ENCODE results near the gene DLGAP1. TPM values are rescaled to one million over a fixed set of nuclear protein-coding genes. Genes with fewer than 3 reads are reported as not detected.

DLGAP1 gene
- total RNA-seq, 1 experiment from 2014 or later, result 23.0 TPM

GRCh38 chr18:4119127-4119648 lies 335.9 kb downstream of the DLGAP1 start (continued):
- no peak for TF ChIP-seq ARID4B (CRISPR knock-in tag; IDR thresholded peaks at IDR 0.05; ENCODE audit: borderline replicate concordance)
- peak; percentile 68; the same call in 1 of the 2 replicates for TF ChIP-seq ETV6 (CRISPR knock-in tag; IDR thresholded peaks at IDR 0.05)
- no peak for TF ChIP-seq MAX (CRISPR knock-in tag; IDR thresholded peaks at IDR 0.05)
- no peak for TF ChIP-seq ZBTB43 (CRISPR knock-in tag; IDR thresholded peaks at IDR 0.05)
- TF ChIP-seq ATF1 (CRISPR knock-in tag; IDR thresholded peaks at IDR 0.05), result no peak
- no peak for TF ChIP-seq ELF4 (CRISPR knock-in tag; IDR thresholded peaks at IDR 0.05; ENCODE audit: low read depth)
- TF ChIP-seq FOXK1 (CRISPR knock-in tag; IDR thresholded peaks at IDR 0.05), result peak; percentile 67; the same call in 1 of the 2 replicates
- no peak for TF ChIP-seq RORB (CRISPR knock-in tag; IDR thresholded peaks at IDR 0.05)
- no peak for TF ChIP-seq ZNF512 (CRISPR knock-in tag; IDR thresholded peaks at IDR 0.05; ENCODE audit: borderline replicate concordance)
- TF ChIP-seq PREB (CRISPR knock-in tag; IDR thresholded peaks at IDR 0.05; ENCODE audit: borderline replicate concordance), result no peak
- TF ChIP-seq TEAD1 (CRISPR knock-in tag; IDR thresholded peaks at IDR 0.05), result peak; percentile 87; the same call in 1 of the 2 replicates
- TF ChIP-seq FOXP1 (CRISPR knock-in tag; IDR thresholded peaks at IDR 0.05; ENCODE audit: borderline replicate concordance), result no peak
- TF ChIP-seq, protein P1, sequence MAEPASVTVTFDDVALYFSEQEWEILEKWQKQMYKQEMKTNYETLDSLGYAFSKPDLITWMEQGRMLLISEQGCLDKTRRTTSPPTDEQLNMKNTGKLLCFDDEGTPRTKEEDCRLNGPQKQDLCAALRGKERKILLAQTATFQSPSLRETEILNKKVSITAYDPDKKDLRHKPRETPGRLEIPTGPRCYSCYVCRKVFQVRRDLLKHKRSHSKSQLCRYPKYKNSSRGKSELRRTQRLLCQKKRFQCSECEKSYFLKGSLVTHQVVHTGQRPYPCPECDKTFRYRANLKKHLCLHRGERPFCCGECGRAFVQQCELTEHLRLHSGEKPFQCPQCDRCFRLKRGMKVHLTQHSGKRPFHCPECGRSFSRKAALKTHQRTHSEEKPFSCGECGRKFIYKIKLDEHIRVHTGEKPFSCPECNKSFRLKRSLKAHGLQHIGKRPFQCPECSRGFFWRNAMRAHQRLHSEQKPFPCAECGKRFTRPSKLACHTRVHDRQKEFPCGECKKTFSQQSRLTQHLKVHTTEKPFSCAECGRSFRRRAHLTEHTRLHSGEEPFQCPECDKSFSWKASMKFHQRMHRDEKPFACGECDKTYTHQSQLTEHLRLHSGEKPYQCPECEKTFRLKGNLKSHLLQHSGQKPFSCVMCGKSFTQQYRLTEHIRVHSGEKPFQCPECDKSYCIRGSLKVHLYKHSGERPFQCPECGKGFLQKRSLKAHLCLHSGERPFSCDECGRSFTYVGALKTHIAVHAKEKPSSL (CRISPR knock-in tag; conservative IDR thresholded peaks at IDR 0.05), result 0 out of 2 replicates have a peak, but pooled peaks have one; percentile 14
- peak; percentile 60; the same call in 1 of the 2 replicates for TF ChIP-seq SP1 (CRISPR knock-in tag; conservative IDR thresholded peaks at IDR 0.05)
- TF ChIP-seq NFE2L1 (CRISPR knock-in tag; IDR thresholded peaks at IDR 0.05), result no peak
- 0 out of 2 replicates have a peak, but pooled peaks have one; percentile 25 for TF ChIP-seq ZNF281 (CRISPR knock-in tag; IDR thresholded peaks at IDR 0.05)
- TF ChIP-seq MYBL2 (CRISPR knock-in tag; IDR thresholded peaks at IDR 0.05), result no peak
- TF ChIP-seq ZNF232 (CRISPR knock-in tag; IDR thresholded peaks at IDR 0.05), result 0 out of 2 replicates have a peak, but pooled peaks have one; percentile 40
- no peak for TF ChIP-seq AFF4 (CRISPR knock-in tag; IDR thresholded peaks at IDR 0.05; ENCODE audit: borderline replicate concordance)
- 0 out of 2 replicates have a peak, but pooled peaks have one; percentile 18 for TF ChIP-seq ZMAT4 (CRISPR knock-in tag; IDR thresholded peaks at IDR 0.05)

All from WTC11 (cell line).